Activated CD4-positive, alpha-beta memory T cell treated with anti-CD3 and anti-CD28 coated beads, Interleukin-2, amount 10 ng/mL, durations not matched to agents 7 days and 5 days (primary cell): ENCODE data around the gene KIF1B. TPM values are rescaled to one million over a fixed set of nuclear protein-coding genes. Genes with fewer than 3 reads are reported as not detected.

Experiments
- CTCF ChIA-PET: fragments of 350-600 bp; sonication (Branson Sonifier 250); formaldehyde crosslinking; loops from one replicate; lab custom pipeline; 2021; ENCODE audit warnings: antibody characterized with exemption, inconsistent platforms; lab: Charles Lee
- POLR2A ChIA-PET: fragments of 350-600 bp; sonication (Branson Sonifier 250); formaldehyde crosslinking; loops from one replicate; lab custom pipeline; 2021; ENCODE audit warnings: antibody characterized with exemption; lab: Charles Lee
- DNase-seq: peaks from one replicate; pipeline ENCODE4 v3.0.0-alpha.2; 2020
- H3K27ac Mint-ChIP-seq: one replicate; pipeline ENCODE4 v1.8.0; 2021; ENCODE audit warnings: mild to moderate bottlenecking, mixed read lengths
- H3K27me3 Mint-ChIP-seq: one replicate; pipeline ENCODE4 v1.8.0; 2021; ENCODE audit warnings: mixed read lengths
- H3K36me3 Mint-ChIP-seq: one replicate; pipeline ENCODE4 v1.8.0; 2021; ENCODE audit warnings: low read depth, mixed read lengths
- H3K4me1 Mint-ChIP-seq: one replicate; pipeline ENCODE4 v1.8.0; 2021; ENCODE audit warnings: mixed read lengths
- H3K4me3 Mint-ChIP-seq: one replicate; pipeline ENCODE4 v1.8.0; 2021; ENCODE audit warnings: mild to moderate bottlenecking, mixed read lengths
- H3K9me3 Mint-ChIP-seq: one replicate; pipeline ENCODE4 v1.8.0; 2021; ENCODE audit warnings: mixed read lengths
- total RNA-seq, 2 experiments: library from RNA; stranded (reverse); gene quantifications; one replicate each; pipeline ENCODE4 v1.2.3, GENCODE V29; 2021

Gene KIF1B
- 10 to 100 TPM; 22.5 to 22.7 TPM for total RNA-seq

GRCh38 chr1:10209905-10210810, at the start of gene KIF1B:
Gene KIF1B (plus strand): TSS chr1:10210570. CDS start chr1:10232329, 21,759 bp downstream.
- Mint-ChIP-seq H3K4me1 (peaks cover 35% of the 10 kb centered on the region), H3K36me3 (no peaks in the 10 kb centered on the region), H3K27ac (peak within 1 kb of the TSS; percentile 44), H3K4me3 (peak within 1 kb of the TSS; percentile 88), H3K27me3 (no peaks in the 10 kb centered on the region), H3K9me3 (no peaks in the 10 kb centered on the region)
- CTCF ChIA-PET = interaction anchor here (0.5 to 3.0 kb wide), 56 partner anchors 9 to 1783 kb away, joined by 3 to 28 read pairs (median 6); partner anchors contain the start of genes CENPS and PGD
- DNase-seq = peak; percentile 97
- POLR2A ChIA-PET = interaction anchor here (0.6 to 1.3 kb wide), 11 partner anchors 10 to 221 kb away, joined by 3 to 5 read pairs (median 3); partner anchors contain the start of genes CENPS and PGD

GRCh38 chr1:10160907-10161490, 49.4 kb upstream of the KIF1B start:
- ChIA-PET CTCF (interaction anchor here (1.0 kb wide), 1 partner anchor 9 kb away, joined by 4 read pairs; no protein-coding TSS in a partner anchor), POLR2A (interaction anchor here (0.6 to 1.6 kb wide), 2 partner anchors 9 to 126 kb away, joined by 3 to 4 read pairs; no protein-coding TSS in a partner anchor)
- Mint-ChIP-seq H3K36me3 (peaks cover 27% of the 10 kb centered on the region), H3K27ac (no peak overlapping the region), H3K9me3 (no peaks in the 10 kb centered on the region), H3K4me3 (no peak overlapping the region), H3K27me3 (no peaks in the 10 kb centered on the region), H3K4me1 (no peaks in the 10 kb centered on the region)
- DNase-seq = no peak

DNA sequence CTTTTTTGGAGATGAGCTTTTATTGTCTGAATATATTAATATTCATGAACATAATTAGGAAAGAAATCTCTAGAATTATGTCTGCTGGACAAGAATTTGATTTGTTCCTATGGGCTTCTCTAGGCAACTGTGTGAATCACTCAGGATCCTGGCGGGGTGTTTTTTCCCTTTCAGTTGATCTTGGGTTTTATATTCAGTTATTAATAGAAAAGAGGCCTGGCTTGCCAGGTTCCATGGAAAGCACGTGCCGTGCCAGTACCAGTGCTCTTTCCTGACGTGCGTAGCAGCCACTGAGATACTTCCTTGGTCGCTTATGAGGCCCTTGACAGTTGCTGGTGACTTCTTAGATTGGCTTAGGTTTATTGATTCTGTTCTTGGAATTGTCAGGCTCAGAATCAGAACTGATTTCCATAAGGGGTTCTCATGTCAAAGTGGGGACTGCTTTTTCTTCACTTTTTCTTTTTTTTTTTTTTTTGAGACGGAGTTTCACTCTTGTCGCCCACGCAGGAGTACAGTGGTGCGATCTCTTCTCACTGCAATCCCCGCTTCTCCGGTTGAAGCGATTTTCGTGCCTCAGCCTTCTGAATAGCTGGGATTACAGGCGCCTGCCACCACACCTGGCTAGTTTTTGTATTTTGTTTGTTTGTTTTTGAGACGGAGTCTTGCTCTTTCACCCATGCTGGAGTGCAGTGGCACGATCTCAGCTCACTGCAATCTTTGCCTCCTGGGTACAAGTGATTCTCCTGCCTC, 48.7 kb upstream of the KIF1B start:
- H3K27me3 Mint-ChIP-seq = no peaks in the 10 kb centered on the region
- no peak for DNase-seq
- H3K4me1 Mint-ChIP-seq = no peaks in the 10 kb centered on the region
- no peak overlapping the region for H3K27ac Mint-ChIP-seq
- no peak overlapping the region for H3K4me3 Mint-ChIP-seq
- POLR2A ChIA-PET = interaction anchor here (0.6 to 1.6 kb wide), 2 partner anchors 8 to 127 kb away, joined by 3 to 4 read pairs; no protein-coding TSS in a partner anchor
- CTCF ChIA-PET = interaction anchor here (1.0 kb wide), 1 partner anchor 9 kb away, joined by 4 read pairs; no protein-coding TSS in a partner anchor
- H3K9me3 Mint-ChIP-seq = no peaks in the 10 kb centered on the region
- H3K36me3 Mint-ChIP-seq = peaks cover 33% of the 10 kb centered on the region

GRCh38 chr1:10168912-10169514, 41.4 kb upstream of the KIF1B start:
- Mint-ChIP-seq H3K27me3 (no peaks in the 10 kb centered on the region), H3K9me3 (no peaks in the 10 kb centered on the region), H3K4me3 (no peak overlapping the region), H3K36me3 (peaks cover 60% of the 10 kb centered on the region), H3K4me1 (peaks cover 52% of the 10 kb centered on the region), H3K27ac (peak overlapping the region; percentile 97)
- no peak for DNase-seq
- CTCF ChIA-PET = interaction anchor here (2.8 kb wide), 1 partner anchor 41 kb away, joined by 18 read pairs; the partner anchor contains the start of gene KIF1B
- POLR2A ChIA-PET = interaction anchor here (1.2 kb wide), 1 partner anchor 41 kb away, joined by 3 read pairs; the partner anchor contains the start of gene KIF1B

GRCh38 chr1:10170239-10170574, 40.2 kb upstream of the KIF1B start:
- POLR2A ChIA-PET = interaction anchor here (1.0 to 1.5 kb wide), 7 partner anchors 9 to 50 kb away, joined by 3 to 6 read pairs (median 4); no protein-coding TSS in a partner anchor
- Mint-ChIP-seq H3K4me3 (peak overlapping the region; percentile 56), H3K36me3 (peaks cover 58% of the 10 kb centered on the region), H3K27ac (peak overlapping the region; percentile 97), H3K27me3 (no peaks in the 10 kb centered on the region), H3K9me3 (no peaks in the 10 kb centered on the region), H3K4me1 (peaks cover 56% of the 10 kb centered on the region)
- CTCF ChIA-PET = interaction anchor here (0.7 to 2.8 kb wide), 2 partner anchors 39 to 384 kb away, joined by 3 to 18 read pairs; partner anchors contain the start of gene KIF1B
- DNase-seq = peak; percentile 36

- ChIA-PET POLR2A (interaction anchor here (1.1 to 1.5 kb wide), 3 partner anchors 16 to 18 kb away, joined by 3 to 6 read pairs (median 5); no protein-coding TSS in a partner anchor), CTCF (interaction anchor here (0.7 to 2.8 kb wide), 2 partner anchors 38 to 527 kb away, joined by 3 to 18 read pairs; partner anchors contain the start of gene KIF1B)
- Mint-ChIP-seq H3K36me3 (peaks cover 55% of the 10 kb centered on the region), H3K4me1 (peaks cover 59% of the 10 kb centered on the region), H3K4me3 (no peak overlapping the region), H3K9me3 (peaks cover 3% of the 10 kb centered on the region), H3K27me3 (no peaks in the 10 kb centered on the region), H3K27ac (peak overlapping the region; percentile 97)
- no peak for DNase-seq
These were observed 39.1 kb upstream of the KIF1B start for GRCh38 chr1:10171105-10171767.

DNA sequence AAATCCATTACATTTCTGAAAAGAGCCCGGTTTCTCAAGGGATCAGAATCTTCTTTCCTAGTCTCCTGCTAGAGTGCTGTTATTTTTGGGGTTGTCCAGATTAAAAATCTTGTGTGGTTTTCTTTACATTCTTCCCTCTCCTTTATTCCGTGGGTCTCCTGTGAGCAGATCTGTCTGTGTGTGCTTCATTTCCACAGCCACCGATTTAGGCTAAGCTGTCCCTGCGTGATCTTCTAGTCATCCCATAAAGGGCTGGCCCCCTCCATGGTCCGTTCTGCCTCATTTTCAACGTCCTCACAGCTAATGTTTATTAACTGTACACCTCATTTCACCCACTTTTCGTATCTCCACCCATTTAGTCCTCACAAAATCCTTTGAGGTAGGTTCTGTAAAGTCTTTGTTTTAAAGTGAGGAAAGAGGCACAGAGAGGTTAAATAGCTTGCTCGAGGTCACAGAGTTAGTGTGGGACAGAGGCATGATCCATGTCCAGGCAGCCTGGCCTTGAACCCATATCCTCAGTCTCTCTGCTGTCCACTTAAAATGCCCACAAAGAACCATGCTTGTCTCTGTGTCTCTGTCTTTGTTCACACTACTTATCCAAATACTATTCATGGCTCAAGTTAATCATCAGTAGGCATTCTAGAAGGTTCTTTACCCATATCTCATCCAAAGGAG, 38.2 kb upstream of the KIF1B start:
- H3K27ac Mint-ChIP-seq = peak overlapping the region; percentile 3
- ChIA-PET CTCF (no interaction called here), POLR2A (no interaction called here)
- no peak overlapping the region for H3K4me3 Mint-ChIP-seq
- H3K4me1 Mint-ChIP-seq = peaks cover 59% of the 10 kb centered on the region
- no peaks in the 10 kb centered on the region for H3K27me3 Mint-ChIP-seq
- H3K9me3 Mint-ChIP-seq = peaks cover 3% of the 10 kb centered on the region
- DNase-seq = no peak
- H3K36me3 Mint-ChIP-seq = peaks cover 54% of the 10 kb centered on the region

DNA sequence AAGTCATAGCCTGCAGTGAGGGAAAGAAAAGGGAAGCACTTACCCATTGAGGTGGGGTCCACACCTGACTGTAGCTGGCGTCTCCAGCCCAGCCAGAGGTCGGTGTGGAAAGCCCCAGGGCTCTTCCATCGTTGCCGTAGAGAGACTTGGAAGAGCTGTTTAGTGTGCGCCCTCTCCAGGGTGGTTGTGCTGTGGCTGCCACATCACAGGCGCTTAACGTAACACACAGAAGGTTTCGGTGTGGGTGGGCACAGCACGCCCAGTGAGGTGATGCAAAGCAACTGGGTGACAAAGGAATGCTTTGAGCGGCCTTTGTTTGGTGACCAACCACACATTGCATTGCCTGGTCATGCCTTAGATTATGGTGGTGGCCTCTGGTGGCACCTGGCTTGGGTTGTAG, 36.8 kb upstream of the KIF1B start:
- H3K4me1 Mint-ChIP-seq = peaks cover 49% of the 10 kb centered on the region
- POLR2A ChIA-PET = no interaction called here

GRCh38 chr1:10177876-10178275, 32.5 kb upstream of the KIF1B start:
- Mint-ChIP-seq H3K36me3 (peaks cover 40% of the 10 kb centered on the region), H3K27me3 (no peaks in the 10 kb centered on the region), H3K4me3 (no peak overlapping the region), H3K4me1 (peaks cover 16% of the 10 kb centered on the region), H3K27ac (no peak overlapping the region), H3K9me3 (peaks cover 3% of the 10 kb centered on the region)
- DNase-seq = no peak
- ChIA-PET CTCF (no interaction called here), POLR2A (no interaction called here)

More for the DNA sequence above, 36.8 kb upstream of the KIF1B start:
- Mint-ChIP-seq H3K27me3 (no peaks in the 10 kb centered on the region), H3K27ac (no peak overlapping the region), H3K9me3 (peaks cover 3% of the 10 kb centered on the region), H3K4me3 (no peak overlapping the region), H3K36me3 (peaks cover 46% of the 10 kb centered on the region)
- no peak for DNase-seq
- CTCF ChIA-PET = no interaction called here

DNA sequence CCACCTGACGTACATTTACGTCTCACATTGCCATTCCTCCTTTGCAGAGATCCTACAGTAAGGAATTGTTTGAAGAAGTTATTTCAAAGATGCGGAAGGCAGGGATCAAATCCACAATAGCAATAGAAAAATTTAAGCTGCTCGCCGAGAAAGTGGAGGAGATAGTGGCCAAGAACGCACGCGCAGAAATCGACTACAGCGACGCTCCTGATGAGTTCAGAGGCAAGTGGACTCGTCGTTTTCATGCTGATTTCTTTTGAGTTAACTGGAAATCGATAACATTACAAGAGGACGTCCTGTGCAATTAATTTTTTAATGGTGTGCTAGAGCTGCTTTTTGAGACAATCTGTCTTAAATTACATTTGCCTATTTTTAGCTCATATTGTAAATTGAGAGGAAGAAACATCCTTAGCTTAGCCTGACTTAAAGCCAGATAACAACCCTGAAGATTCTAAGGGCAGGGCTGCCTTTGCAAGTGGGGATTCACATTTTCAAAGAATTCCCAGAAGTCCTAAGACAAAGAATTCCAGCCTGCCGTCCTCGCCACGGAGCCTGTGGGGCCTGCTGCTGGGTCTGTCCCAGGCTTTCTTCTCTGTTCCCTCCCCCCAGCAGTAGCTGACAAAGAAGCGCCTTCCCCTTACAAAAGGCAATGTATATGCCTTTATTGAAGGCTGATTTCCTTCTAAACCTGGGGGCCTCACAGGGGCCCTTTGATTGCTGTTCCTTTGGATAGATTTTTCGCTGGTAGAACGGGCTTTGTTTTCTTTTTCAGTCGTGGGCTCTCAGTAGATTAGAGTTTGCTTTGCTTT, 31.6 kb upstream of the KIF1B start:
- no peak overlapping the region for H3K4me3 Mint-ChIP-seq
- H3K9me3 Mint-ChIP-seq = peaks cover 3% of the 10 kb centered on the region
- no peak overlapping the region for H3K27ac Mint-ChIP-seq
- ChIA-PET POLR2A (no interaction called here), CTCF (no interaction called here)
- no peaks in the 10 kb centered on the region for H3K27me3 Mint-ChIP-seq
- DNase-seq = no peak
- peaks cover 16% of the 10 kb centered on the region for H3K4me1 Mint-ChIP-seq
- H3K36me3 Mint-ChIP-seq = peaks cover 36% of the 10 kb centered on the region
